Mucosa of descending colon (tissue), 3 donors: Measurements from ENCODE around the gene RPL26. TPM values are rescaled to one million over a fixed set of nuclear protein-coding genes. Genes with fewer than 3 reads are reported as not detected.

Source experiments
- ATAC-seq: fragments of 200-7000 bp; cut with Tn5 transposase; one replicate; pipeline ENCODE4 v1.9.1; 2020; ENCODE audit warnings: mild to moderate bottlenecking, moderate library complexity
- DNase-seq, 3 donors: peaks; one replicate each; pipeline ENCODE4 v3.0.0-alpha.2; 2020
- H3K36me3 ChIP-seq: fragments of 200-600 bp; one replicate; pipeline ENCODE4 v1.8.0; 2021; ENCODE audit warnings: low read depth, mild to moderate bottlenecking
- H3K4me1 ChIP-seq: fragments of 200-600 bp; one replicate; pipeline ENCODE4 v1.8.0; 2021; ENCODE audit warnings: low read depth, mild to moderate bottlenecking
- H3K4me3 ChIP-seq: fragments of 200-600 bp; one replicate; pipeline ENCODE4 v1.8.0; 2021; ENCODE audit warnings: mild to moderate bottlenecking
- H3K9me3 ChIP-seq: fragments of 200-600 bp; one replicate; pipeline ENCODE4 v1.8.0; 2021; ENCODE audit warnings: mild to moderate bottlenecking
- intact Hi-C, 2 donors: fragments of 100-400 bp; cut with DNase I in 1 of 2; cut with micrococcal nuclease in 1 of 2; formaldehyde crosslinking; loops; one replicate each; pipeline versions ENCODE4 v1.11.0 to v1.11.1; 2022; cut with DNase I, micrococcal nuclease
- total RNA-seq, 3 donors: library from RNA; stranded (reverse); fragmentation: NEBNext Ultra II Directional in 2 of 3; extraction: Animal tissue kit (Norgen Biotek cat#: 25700) in 2 of 3; gene quantifications; one replicate each; pipeline versions ENCODE4 v1.2.1 to v1.2.4, GENCODE V29; 2021 to 2023
- TF ChIP-seq, protein P1 (sequence below): fragments of 200-600 bp; IDR thresholded peaks from one replicate; pipeline ENCODE4 v1.8.0; 2022; ENCODE audit warnings: antibody characterized with exemption, mild to moderate bottlenecking
- donor health status: DM: no; HTN: no; CAD: no; lungs with moderate emphysema.
- donor health status: DM: no; HTN: no; CAD: no.
- donor health status: DM: no; HTN: yes; CAD: no.

RPL26 gene
- total RNA-seq, 3 donors from 2014 or later: 1,217 to 1,361 (median 1,229) TPM

DNA sequence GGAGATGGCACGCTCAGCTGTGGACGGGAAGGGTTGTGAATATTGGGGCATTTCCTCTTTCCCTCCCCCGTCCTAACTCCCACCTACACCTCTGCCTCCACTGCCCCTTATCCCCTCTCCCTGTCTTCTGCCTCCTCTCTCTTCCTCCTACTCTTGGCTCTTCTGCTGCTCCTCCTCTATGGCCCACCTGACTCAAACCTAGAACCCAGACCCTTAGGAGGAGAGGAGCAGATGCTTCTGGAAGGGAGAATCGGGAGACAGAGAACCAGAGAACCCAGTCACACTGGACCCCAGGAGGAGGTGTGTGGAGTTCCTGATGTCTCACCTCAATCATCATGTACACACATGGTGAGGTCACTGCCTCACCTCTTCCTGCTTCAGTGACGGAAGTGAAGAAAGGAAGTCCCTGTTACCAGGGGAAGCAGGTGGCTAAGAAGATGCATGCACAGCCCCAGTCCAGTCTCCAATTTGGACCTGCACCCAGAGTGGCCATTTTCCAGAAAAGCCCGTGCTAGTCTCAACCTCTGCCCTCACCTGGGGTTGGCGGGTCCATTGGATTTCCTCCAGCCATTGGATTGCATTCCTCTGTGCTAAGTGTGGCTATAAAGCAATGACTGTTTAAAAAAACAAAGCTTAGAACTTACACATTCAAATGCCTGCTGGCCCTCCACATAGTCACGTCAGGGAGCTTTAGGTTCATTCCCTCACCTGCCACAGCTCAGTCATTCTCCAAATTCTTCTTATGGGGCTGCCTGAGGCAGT lies 10.7 kb upstream of the RPL26 start:
- DNase-seq: peak in 1 of 3 donors; percentile 56
- Histone ChIP-seq H3K4me3 (no peak overlapping the region), H3K36me3 (no peaks in the 10 kb centered on the region), H3K9me3 (no peaks in the 10 kb centered on the region), H3K4me1 (peaks cover 4% of the 10 kb centered on the region)
- TF ChIP-seq, protein P1, sequence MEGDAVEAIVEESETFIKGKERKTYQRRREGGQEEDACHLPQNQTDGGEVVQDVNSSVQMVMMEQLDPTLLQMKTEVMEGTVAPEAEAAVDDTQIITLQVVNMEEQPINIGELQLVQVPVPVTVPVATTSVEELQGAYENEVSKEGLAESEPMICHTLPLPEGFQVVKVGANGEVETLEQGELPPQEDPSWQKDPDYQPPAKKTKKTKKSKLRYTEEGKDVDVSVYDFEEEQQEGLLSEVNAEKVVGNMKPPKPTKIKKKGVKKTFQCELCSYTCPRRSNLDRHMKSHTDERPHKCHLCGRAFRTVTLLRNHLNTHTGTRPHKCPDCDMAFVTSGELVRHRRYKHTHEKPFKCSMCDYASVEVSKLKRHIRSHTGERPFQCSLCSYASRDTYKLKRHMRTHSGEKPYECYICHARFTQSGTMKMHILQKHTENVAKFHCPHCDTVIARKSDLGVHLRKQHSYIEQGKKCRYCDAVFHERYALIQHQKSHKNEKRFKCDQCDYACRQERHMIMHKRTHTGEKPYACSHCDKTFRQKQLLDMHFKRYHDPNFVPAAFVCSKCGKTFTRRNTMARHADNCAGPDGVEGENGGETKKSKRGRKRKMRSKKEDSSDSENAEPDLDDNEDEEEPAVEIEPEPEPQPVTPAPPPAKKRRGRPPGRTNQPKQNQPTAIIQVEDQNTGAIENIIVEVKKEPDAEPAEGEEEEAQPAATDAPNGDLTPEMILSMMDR: no peak
- intact Hi-C loops: no loop called here
- ATAC-seq: peak; percentile 95

DNA sequence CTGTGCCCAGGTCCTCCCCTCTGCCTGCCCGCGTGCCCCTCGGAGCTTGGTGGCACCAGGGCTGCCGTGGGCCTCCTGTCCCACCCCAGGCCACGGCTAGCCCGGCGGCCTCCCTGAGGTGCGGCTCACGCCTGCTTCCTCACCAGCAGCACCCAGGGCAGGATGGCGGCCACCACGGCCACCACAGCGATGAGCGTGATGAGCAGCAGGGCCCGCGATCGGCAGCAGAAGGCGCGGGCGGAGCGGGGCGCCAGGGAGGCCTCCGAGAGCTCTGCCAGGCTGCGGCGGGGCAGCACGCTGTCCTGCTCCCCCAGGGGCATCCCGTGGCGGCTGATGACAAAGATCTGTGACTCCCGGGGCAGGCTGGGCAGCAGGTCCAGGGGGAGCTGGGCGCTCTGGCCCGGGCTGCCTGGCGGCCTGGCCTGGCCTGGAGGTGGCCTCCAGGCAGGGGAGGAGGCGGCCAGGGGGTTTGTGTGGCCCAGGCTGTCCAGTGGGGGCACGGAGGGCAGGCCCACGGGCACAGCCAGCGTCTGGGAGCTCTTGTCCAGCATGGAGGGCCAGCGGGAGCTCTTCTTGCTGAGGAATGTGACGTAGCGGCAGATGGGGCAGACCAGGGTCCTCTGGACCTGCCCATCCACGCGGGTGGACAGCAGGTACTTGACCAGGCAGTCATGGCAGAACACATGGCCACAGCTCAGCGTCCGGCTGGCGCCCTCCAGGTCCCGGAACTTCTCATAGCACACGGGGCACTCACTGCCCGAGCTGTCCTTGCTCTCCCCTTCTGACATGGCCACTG lies 9.9 kb upstream of the RPL26 start:
- DNase-seq (no peak), ATAC-seq (no peak)
- intact Hi-C loops: no loop called here
- H3K9me3 ChIP-seq: no peaks in the 10 kb centered on the region
- TF ChIP-seq, protein P1: no peak
- H3K4me3 ChIP-seq: no peak overlapping the region
- H3K36me3 ChIP-seq: no peaks in the 10 kb centered on the region
- H3K4me1 ChIP-seq: peaks cover 4% of the 10 kb centered on the region

DNA sequence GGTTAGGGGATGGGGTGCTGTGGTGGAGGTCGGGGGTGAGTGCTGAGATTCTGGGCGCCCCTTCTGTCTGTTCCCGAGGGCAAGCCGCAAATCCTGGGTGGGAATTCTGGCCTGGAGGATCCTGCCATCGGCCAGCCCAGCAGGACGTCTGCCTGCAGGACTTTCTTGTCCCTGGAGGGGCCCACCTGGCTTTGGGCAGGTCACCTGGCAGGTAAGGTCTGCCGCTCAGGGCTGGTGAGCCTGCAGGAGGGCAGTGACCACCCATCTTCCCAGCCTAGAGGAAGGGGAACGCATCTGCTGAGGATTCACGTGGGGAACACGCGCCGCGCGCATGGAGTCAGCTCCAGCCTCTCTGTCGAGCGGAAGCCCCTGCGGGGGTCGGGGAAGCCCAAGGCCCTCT lies 9.3 kb upstream of the RPL26 start:
- ATAC-seq (no peak), DNase-seq (no peak)

GRCh38 chr17:8391711-8392110 lies 8.7 kb upstream of the RPL26 start:
- intact Hi-C loops: no loop called here
- Histone ChIP-seq H3K4me1 (peaks cover 4% of the 10 kb centered on the region), H3K9me3 (no peaks in the 10 kb centered on the region), H3K36me3 (no peaks in the 10 kb centered on the region), H3K4me3 (no peak overlapping the region)
- ATAC-seq: no peak
- TF ChIP-seq, protein P1: no peak
- DNase-seq: no peak

More for the DNA sequence above, 9.3 kb upstream of the RPL26 start:
- H3K9me3 ChIP-seq: no peaks in the 10 kb centered on the region
- peaks cover 4% of the 10 kb centered on the region for H3K4me1 ChIP-seq
- H3K36me3 ChIP-seq: no peaks in the 10 kb centered on the region
- H3K4me3 ChIP-seq: no peak overlapping the region
- TF ChIP-seq, protein P1: no peak
- intact Hi-C loops: no loop called here

DNA sequence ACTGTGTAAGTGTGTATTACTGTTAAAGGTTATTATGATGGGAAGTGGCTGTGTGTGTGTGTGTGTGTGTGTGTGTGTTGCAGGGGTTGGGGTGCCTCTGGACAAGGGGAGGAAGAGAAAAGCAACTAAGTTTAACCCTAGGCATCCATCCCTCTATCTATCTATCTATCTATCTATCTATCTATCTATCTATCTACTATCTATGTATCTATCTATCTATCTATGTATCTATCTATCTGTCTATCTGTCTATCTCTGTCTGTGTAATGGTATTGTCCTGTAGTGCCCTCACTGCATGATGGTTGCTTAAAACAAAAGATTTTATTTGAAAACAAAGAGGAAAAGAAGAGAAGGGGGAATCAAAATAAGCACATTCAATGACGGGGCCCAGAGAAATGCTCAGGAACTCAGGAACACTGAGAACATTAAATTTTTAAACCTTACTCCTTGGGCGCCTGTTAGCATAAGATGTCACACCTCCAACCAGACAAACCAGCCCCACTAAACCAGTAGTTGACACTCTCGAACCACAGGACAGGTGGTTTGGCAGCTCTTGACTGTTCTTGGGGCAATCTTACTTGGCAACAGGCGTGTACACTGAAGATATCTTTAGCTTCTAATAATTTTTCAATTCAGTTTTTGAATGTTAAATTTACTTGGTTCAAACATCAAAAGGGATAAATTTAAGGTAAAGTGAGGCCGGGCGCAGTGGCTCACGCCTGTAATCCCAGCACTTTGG lies 5.1 kb upstream of the RPL26 start:
- ATAC-seq: no peak
- DNase-seq: no peak
- intact Hi-C loops: no loop called here

More for the DNA sequence above, 5.1 kb upstream of the RPL26 start:
- no peak overlapping the region for H3K4me3 ChIP-seq
- no peaks in the 10 kb centered on the region for H3K36me3 ChIP-seq
- H3K4me1 ChIP-seq: peaks cover 11% of the 10 kb centered on the region
- TF ChIP-seq, protein P1: no peak
- no peaks in the 10 kb centered on the region for H3K9me3 ChIP-seq
